Measurements from ENCODE around the gene MGAT4C. TPM values are rescaled to one million over a fixed set of nuclear protein-coding genes. Genes with fewer than 3 reads are reported as not detected.

MGAT4C gene
- total RNA-seq, 2 donors from 2014 or later, result 0.05 to 0.24 TPM

- no peak for DNase-seq
- H3K36me3 ChIP-seq, result no peaks in the 10 kb centered on the region
- no peaks in the 10 kb centered on the region for H3K4me1 ChIP-seq
- H3K9ac ChIP-seq (ENCODE audit: low read depth in 2 of 2, low read length in 2 of 2), result no peak overlapping the region
- TF ChIP-seq CTCF (IDR thresholded peaks at IDR 0.05), result no peak
- no peak overlapping the region for H3K27ac ChIP-seq
- no peaks in the 10 kb centered on the region for H3K9me3 ChIP-seq
- H3K27me3 ChIP-seq, result no peaks in the 10 kb centered on the region
- intact Hi-C loops (cut with DNase I), result no loop called here
- H3K4me3 ChIP-seq, result no peak overlapping the region
Measured at GRCh38 chr12:86057092-86057845, 198.9 kb downstream of the MGAT4C start.

- no peak for TF ChIP-seq CTCF (IDR thresholded peaks at IDR 0.05)
- H3K27ac ChIP-seq, result no peak overlapping the region
- H3K9me3 ChIP-seq, result no peaks in the 10 kb centered on the region
- DNase-seq, result no peak
- H3K4me1 ChIP-seq, result no peaks in the 10 kb centered on the region
- no peak overlapping the region for H3K4me3 ChIP-seq
- no peak overlapping the region for H3K9ac ChIP-seq (ENCODE audit: low read depth in 2 of 2, low read length in 2 of 2)
- H3K36me3 ChIP-seq, result no peaks in the 10 kb centered on the region
- intact Hi-C loops (cut with DNase I), result no loop called here
- H3K27me3 ChIP-seq, result no peaks in the 10 kb centered on the region
Measured at GRCh38 chr12:86052921-86053320, 203.3 kb downstream of the MGAT4C start.

GRCh38 chr12:86050010-86050409 is 206.2 kb downstream of the MGAT4C start:
- intact Hi-C loops (cut with DNase I), result no loop called here
- Histone ChIP-seq H3K4me1 (no peaks in the 10 kb centered on the region), H3K4me3 (no peak overlapping the region), H3K27me3 (no peaks in the 10 kb centered on the region), H3K27ac (no peak overlapping the region), H3K9ac (ENCODE audit: low read depth in 2 of 2, low read length in 2 of 2) (no peak overlapping the region), H3K36me3 (no peaks in the 10 kb centered on the region), H3K9me3 (no peaks in the 10 kb centered on the region)
- TF ChIP-seq CTCF (IDR thresholded peaks at IDR 0.05), result no peak
- DNase-seq, result no peak

GRCh38 chr12:86044396-86044795 is 211.8 kb downstream of the MGAT4C start:
- no peak for DNase-seq
- no peak for TF ChIP-seq CTCF (IDR thresholded peaks at IDR 0.05)
- H3K9ac ChIP-seq (ENCODE audit: low read depth in 2 of 2, low read length in 2 of 2), result no peak overlapping the region
- no peaks in the 10 kb centered on the region for H3K36me3 ChIP-seq
- H3K27me3 ChIP-seq, result no peaks in the 10 kb centered on the region
- no peaks in the 10 kb centered on the region for H3K4me1 ChIP-seq
- no peaks in the 10 kb centered on the region for H3K9me3 ChIP-seq
- no peak overlapping the region for H3K27ac ChIP-seq
- intact Hi-C loops (cut with DNase I), result no loop called here
- H3K4me3 ChIP-seq, result no peak overlapping the region

- intact Hi-C loops (cut with DNase I), result no loop called here
- no peaks in the 10 kb centered on the region for H3K27me3 ChIP-seq
- H3K4me3 ChIP-seq, result no peak overlapping the region
- H3K27ac ChIP-seq, result no peak overlapping the region
- H3K9ac ChIP-seq (ENCODE audit: low read depth in 2 of 2, low read length in 2 of 2), result no peak overlapping the region
- no peak for DNase-seq
- no peaks in the 10 kb centered on the region for H3K36me3 ChIP-seq
- TF ChIP-seq CTCF (IDR thresholded peaks at IDR 0.05), result no peak
- H3K9me3 ChIP-seq, result no peaks in the 10 kb centered on the region
- no peaks in the 10 kb centered on the region for H3K4me1 ChIP-seq
Measured at GRCh38 chr12:86042062-86042461, 214.1 kb downstream of the MGAT4C start.
